Activated T-cell treated with anti-CD3 and anti-CD28 coated beads, Interleukin-2, amount 50 U/mL, for 4 hours (primary cell): Measurements from ENCODE around the gene HLCS. TPM values are rescaled to one million over a fixed set of nuclear protein-coding genes. Genes with fewer than 3 reads are reported as not detected.
"Not testable (repeated sequence)": the region's sequence is repeated elsewhere in the genome, so short reads cannot be mapped to it uniquely, and the experiment has no call there.

Source experiments
- ATAC-seq, 2 donors: fragments of 200-7000 bp; cut with Tn5 transposase; one replicate each; pipeline ENCODE4 v1.10.0; 2021
- DNase-seq: peaks from one replicate; pipeline ENCODE4 v3.0.0-alpha.2; 2020
- H3K27me3 Mint-ChIP-seq: one replicate; pipeline ENCODE4 v1.8.0; 2021; ENCODE audit warnings: low read depth, mixed read lengths
- H3K36me3 Mint-ChIP-seq: one replicate; pipeline ENCODE4 v1.8.0; 2022; ENCODE audit warnings: mixed read lengths; ENCODE audit not compliant: insufficient read depth
- H3K4me1 Mint-ChIP-seq: one replicate; pipeline ENCODE4 v1.8.0; 2021; ENCODE audit warnings: low read depth, mixed read lengths
- H3K4me3 Mint-ChIP-seq: one replicate; pipeline ENCODE4 v1.8.0; 2021; ENCODE audit warnings: mild to moderate bottlenecking, moderate library complexity, mixed read lengths
- H3K9me3 Mint-ChIP-seq: one replicate; pipeline ENCODE4 v1.8.0; 2021; ENCODE audit warnings: mixed read lengths
- total RNA-seq, 3 donors: library from RNA; stranded (reverse); gene quantifications; one replicate each; pipeline ENCODE4 v1.2.1, GENCODE V29; 2021

Gene HLCS
- total RNA-seq, 3 donors from 2014 or later = 7.1 to 8.6 (median 8.3) TPM

GRCh38 chr21:36990508-36991205 lies 24.2 kb upstream of the HLCS start:
- DNase-seq (no peak), ATAC-seq (no peak)
- peaks cover 29% of the 10 kb centered on the region for H3K4me1 Mint-ChIP-seq
- H3K36me3 Mint-ChIP-seq = no peaks in the 10 kb centered on the region
- no peaks in the 10 kb centered on the region for H3K9me3 Mint-ChIP-seq
- peak overlapping the region; percentile 81 for H3K4me3 Mint-ChIP-seq
- H3K27me3 Mint-ChIP-seq = no peaks in the 10 kb centered on the region

- no peaks in the 10 kb centered on the region for H3K27me3 Mint-ChIP-seq
- DNase-seq (peak; percentile 85), ATAC-seq (peak; percentile 90 to 91)
- H3K4me3 Mint-ChIP-seq = peak overlapping the region; percentile 81
- H3K36me3 Mint-ChIP-seq = no peaks in the 10 kb centered on the region
- H3K9me3 Mint-ChIP-seq = no peaks in the 10 kb centered on the region
- peaks cover 30% of the 10 kb centered on the region for H3K4me1 Mint-ChIP-seq
Measured at GRCh38 chr21:36989699-36990507, 23.4 kb upstream of the HLCS start.

- not testable (repeated sequence) for H3K9me3 Mint-ChIP-seq, H3K27me3 Mint-ChIP-seq, H3K36me3 Mint-ChIP-seq, ATAC-seq, DNase-seq
- peaks cover 30% of the 10 kb centered on the region for H3K4me1 Mint-ChIP-seq
- peak overlapping the region; percentile 73 for H3K4me3 Mint-ChIP-seq
Measured at GRCh38 chr21:36989199-36989698, 22.8 kb upstream of the HLCS start.

GRCh38 chr21:36988536-36988935 lies 22.1 kb upstream of the HLCS start:
- H3K4me3 Mint-ChIP-seq = peak overlapping the region; percentile 50
- H3K9me3 Mint-ChIP-seq = no peaks in the 10 kb centered on the region
- DNase-seq (no peak), ATAC-seq (no peak)
- no peaks in the 10 kb centered on the region for H3K36me3 Mint-ChIP-seq
- no peaks in the 10 kb centered on the region for H3K27me3 Mint-ChIP-seq
- H3K4me1 Mint-ChIP-seq = peaks cover 30% of the 10 kb centered on the region

GRCh38 chr21:36987845-36988244 lies 21.4 kb upstream of the HLCS start:
- Mint-ChIP-seq H3K9me3 (no peaks in the 10 kb centered on the region), H3K4me1 (peaks cover 30% of the 10 kb centered on the region), H3K4me3 (no peak overlapping the region), H3K27me3 (no peaks in the 10 kb centered on the region), H3K36me3 (no peaks in the 10 kb centered on the region)
- no peak for ATAC-seq
- DNase-seq = no peak

GRCh38 chr21:36985751-36986594 lies 19.5 kb upstream of the HLCS start:
- no peaks in the 10 kb centered on the region for H3K27me3 Mint-ChIP-seq
- ATAC-seq (peak; percentile 21 to 37), DNase-seq (no peak)
- H3K36me3 Mint-ChIP-seq = no peaks in the 10 kb centered on the region
- H3K4me3 Mint-ChIP-seq = peak overlapping the region; percentile 37
- peaks cover 32% of the 10 kb centered on the region for H3K4me1 Mint-ChIP-seq
- no peaks in the 10 kb centered on the region for H3K9me3 Mint-ChIP-seq

- ATAC-seq (no peak), DNase-seq (no peak)
- Mint-ChIP-seq H3K36me3 (no peaks in the 10 kb centered on the region), H3K9me3 (no peaks in the 10 kb centered on the region), H3K4me3 (no peak overlapping the region), H3K4me1 (peaks cover 25% of the 10 kb centered on the region), H3K27me3 (no peaks in the 10 kb centered on the region)
Measured at GRCh38 chr21:36981977-36982700, 15.7 kb upstream of the HLCS start.

GRCh38 chr21:36981049-36981391 lies 14.6 kb upstream of the HLCS start:
- Mint-ChIP-seq H3K36me3 (no peaks in the 10 kb centered on the region), H3K27me3 (no peaks in the 10 kb centered on the region), H3K9me3 (no peaks in the 10 kb centered on the region), H3K4me3 (peak overlapping the region; percentile 64), H3K4me1 (peaks cover 24% of the 10 kb centered on the region)
- no peak for ATAC-seq
- DNase-seq = no peak

GRCh38 chr21:36980280-36981048 lies 14.0 kb upstream of the HLCS start:
- Mint-ChIP-seq H3K36me3 (no peaks in the 10 kb centered on the region), H3K9me3 (no peaks in the 10 kb centered on the region), H3K27me3 (no peaks in the 10 kb centered on the region), H3K4me3 (peak overlapping the region; percentile 64), H3K4me1 (peaks cover 19% of the 10 kb centered on the region)
- DNase-seq (no peak), ATAC-seq (peak; percentile 35 to 45)

- DNase-seq (peak; percentile 29), ATAC-seq (peak; percentile 83 to 86)
- H3K4me1 Mint-ChIP-seq = peaks cover 19% of the 10 kb centered on the region
- no peaks in the 10 kb centered on the region for H3K36me3 Mint-ChIP-seq
- no peaks in the 10 kb centered on the region for H3K27me3 Mint-ChIP-seq
- H3K4me3 Mint-ChIP-seq = no peak overlapping the region
- H3K9me3 Mint-ChIP-seq = no peaks in the 10 kb centered on the region
Measured at GRCh38 chr21:36976882-36977651, 10.6 kb upstream of the HLCS start.

GRCh38 chr21:36976228-36976861 lies 9.9 kb upstream of the HLCS start:
- Mint-ChIP-seq H3K9me3 (no peaks in the 10 kb centered on the region), H3K4me3 (no peak overlapping the region), H3K4me1 (peaks cover 19% of the 10 kb centered on the region), H3K36me3 (no peaks in the 10 kb centered on the region), H3K27me3 (no peaks in the 10 kb centered on the region)
- DNase-seq (no peak), ATAC-seq (no peak)

- no peaks in the 10 kb centered on the region for H3K36me3 Mint-ChIP-seq
- no peak overlapping the region for H3K4me3 Mint-ChIP-seq
- DNase-seq (no peak), ATAC-seq (no peak)
- H3K4me1 Mint-ChIP-seq = peaks cover 11% of the 10 kb centered on the region
- H3K9me3 Mint-ChIP-seq = no peaks in the 10 kb centered on the region
- no peaks in the 10 kb centered on the region for H3K27me3 Mint-ChIP-seq
Measured at GRCh38 chr21:36974851-36975192, 8.4 kb upstream of the HLCS start.
